ENCODE data around the gene ZWINT. TPM values are rescaled to one million over a fixed set of nuclear protein-coding genes. Genes with fewer than 3 reads are reported as not detected.
A peak's percentile ranks its signal among the peaks of the same experiment; 100 is the strongest.

The ZWINT gene
- total and polyA plus RNA-seq, 2 donors from 2014 or later: 4.9 to 5.0 TPM

- TF ChIP-seq CTCF (IDR thresholded peaks at IDR 0.05; ENCODE audit: borderline replicate concordance, extremely low read depth, insufficient read depth): no peak
- no peak overlapping the region for H3K9ac ChIP-seq (ENCODE audit: low read length in 3 of 3)
- intact Hi-C loops (cut with DNase I): no loop called here
- no peaks in the 10 kb centered on the region for H3K9me3 ChIP-seq (ENCODE audit: control insufficient read depth in 2 of 3, insufficient read depth in 1 of 3, low read length in 3 of 3)
- H3K4me3 ChIP-seq (ENCODE audit: low read length in 3 of 3): no peak overlapping the region
- H3K4me1 ChIP-seq (ENCODE audit: control insufficient read depth in 2 of 3, insufficient read depth in 2 of 3, low read depth in 1 of 3, low read length in 3 of 3): no peaks in the 10 kb centered on the region
- no peaks in the 10 kb centered on the region for H3K36me3 ChIP-seq (ENCODE audit: control insufficient read depth in 2 of 3, insufficient read depth in 3 of 3, low read length in 3 of 3)
- DNase-seq: no peak
- H3K27ac ChIP-seq (ENCODE audit: low read depth in 2 of 2, low read length in 2 of 2): no peak overlapping the region
- H3K27me3 ChIP-seq (ENCODE audit: control insufficient read depth, insufficient read depth, low read length): no peaks in the 10 kb centered on the region
- no peak for FAIRE-seq
Measured at GRCh38 chr10:56327118-56327517, 33.9 kb downstream of the ZWINT start.

- FAIRE-seq (no peak), DNase-seq (no peak)
- no peaks in the 10 kb centered on the region for H3K9me3 ChIP-seq (ENCODE audit: control insufficient read depth in 2 of 3, insufficient read depth in 1 of 3, low read length in 3 of 3)
- no peak overlapping the region for H3K9ac ChIP-seq (ENCODE audit: low read length in 3 of 3)
- intact Hi-C loops (cut with DNase I): no loop called here
- no peak overlapping the region for H3K4me3 ChIP-seq (ENCODE audit: low read length in 3 of 3)
- no peak overlapping the region for H3K27ac ChIP-seq (ENCODE audit: low read depth in 2 of 2, low read length in 2 of 2)
- TF ChIP-seq CTCF (IDR thresholded peaks at IDR 0.05; ENCODE audit: borderline replicate concordance, extremely low read depth, insufficient read depth): no peak
- no peaks in the 10 kb centered on the region for H3K4me1 ChIP-seq (ENCODE audit: control insufficient read depth in 2 of 3, insufficient read depth in 2 of 3, low read depth in 1 of 3, low read length in 3 of 3)
- no peaks in the 10 kb centered on the region for H3K36me3 ChIP-seq (ENCODE audit: control insufficient read depth in 2 of 3, insufficient read depth in 3 of 3, low read length in 3 of 3)
- H3K27me3 ChIP-seq (ENCODE audit: control insufficient read depth, insufficient read depth, low read length): no peaks in the 10 kb centered on the region
Measured at GRCh38 chr10:56319386-56319785, 41.7 kb downstream of the ZWINT start.

GRCh38 chr10:56318816-56319215 lies 42.2 kb downstream of the ZWINT start:
- no peaks in the 10 kb centered on the region for H3K4me1 ChIP-seq (ENCODE audit: control insufficient read depth in 2 of 3, insufficient read depth in 2 of 3, low read depth in 1 of 3, low read length in 3 of 3)
- intact Hi-C loops (cut with DNase I): no loop called here
- H3K36me3 ChIP-seq (ENCODE audit: control insufficient read depth in 2 of 3, insufficient read depth in 3 of 3, low read length in 3 of 3): no peaks in the 10 kb centered on the region
- no peak for TF ChIP-seq CTCF (IDR thresholded peaks at IDR 0.05; ENCODE audit: borderline replicate concordance, extremely low read depth, insufficient read depth)
- no peak for FAIRE-seq
- H3K27ac ChIP-seq (ENCODE audit: low read depth in 2 of 2, low read length in 2 of 2): no peak overlapping the region
- no peaks in the 10 kb centered on the region for H3K27me3 ChIP-seq (ENCODE audit: control insufficient read depth, insufficient read depth, low read length)
- DNase-seq: no peak
- no peaks in the 10 kb centered on the region for H3K9me3 ChIP-seq (ENCODE audit: control insufficient read depth in 2 of 3, insufficient read depth in 1 of 3, low read length in 3 of 3)
- no peak overlapping the region for H3K9ac ChIP-seq (ENCODE audit: low read length in 3 of 3)
- no peak overlapping the region for H3K4me3 ChIP-seq (ENCODE audit: low read length in 3 of 3)

GRCh38 chr10:56317603-56318002 lies 43.5 kb downstream of the ZWINT start:
- H3K27me3 ChIP-seq (ENCODE audit: control insufficient read depth, insufficient read depth, low read length): no peaks in the 10 kb centered on the region
- no peak overlapping the region for H3K4me3 ChIP-seq (ENCODE audit: low read length in 3 of 3)
- TF ChIP-seq CTCF (IDR thresholded peaks at IDR 0.05; ENCODE audit: borderline replicate concordance, extremely low read depth, insufficient read depth): no peak
- H3K9me3 ChIP-seq (ENCODE audit: control insufficient read depth in 2 of 3, insufficient read depth in 1 of 3, low read length in 3 of 3): no peaks in the 10 kb centered on the region
- H3K27ac ChIP-seq (ENCODE audit: low read depth in 2 of 2, low read length in 2 of 2): no peak overlapping the region
- DNase-seq: peak in 1 of 5 donors; percentile 59
- no peak overlapping the region for H3K9ac ChIP-seq (ENCODE audit: low read length in 3 of 3)
- no peaks in the 10 kb centered on the region for H3K4me1 ChIP-seq (ENCODE audit: control insufficient read depth in 2 of 3, insufficient read depth in 2 of 3, low read depth in 1 of 3, low read length in 3 of 3)
- intact Hi-C loops (cut with DNase I): no loop called here
- no peaks in the 10 kb centered on the region for H3K36me3 ChIP-seq (ENCODE audit: control insufficient read depth in 2 of 3, insufficient read depth in 3 of 3, low read length in 3 of 3)
- no peak for FAIRE-seq

All from kidney (tissue), 14 donors.